ENCODE data around the gene HOPX. TPM values are rescaled to one million over a fixed set of nuclear protein-coding genes. Genes with fewer than 3 reads are reported as not detected.
A peak's percentile ranks its signal among the peaks of the same experiment; 100 is the strongest.
"Not testable (repeated sequence)": the region's sequence is repeated elsewhere in the genome, so short reads cannot be mapped to it uniquely, and the experiment has no call there.

The HOPX gene, protein sequence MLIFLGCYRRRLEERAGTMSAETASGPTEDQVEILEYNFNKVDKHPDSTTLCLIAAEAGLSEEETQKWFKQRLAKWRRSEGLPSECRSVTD
- total RNA-seq = 1.6 TPM in 1 of 2 replicates, not detected in the other

- H3K4me3 ChIP-seq (ENCODE audit: low read depth, low read length) = peak within 1 kb of the TSS; percentile 9
- TF ChIP-seq, protein P1, sequence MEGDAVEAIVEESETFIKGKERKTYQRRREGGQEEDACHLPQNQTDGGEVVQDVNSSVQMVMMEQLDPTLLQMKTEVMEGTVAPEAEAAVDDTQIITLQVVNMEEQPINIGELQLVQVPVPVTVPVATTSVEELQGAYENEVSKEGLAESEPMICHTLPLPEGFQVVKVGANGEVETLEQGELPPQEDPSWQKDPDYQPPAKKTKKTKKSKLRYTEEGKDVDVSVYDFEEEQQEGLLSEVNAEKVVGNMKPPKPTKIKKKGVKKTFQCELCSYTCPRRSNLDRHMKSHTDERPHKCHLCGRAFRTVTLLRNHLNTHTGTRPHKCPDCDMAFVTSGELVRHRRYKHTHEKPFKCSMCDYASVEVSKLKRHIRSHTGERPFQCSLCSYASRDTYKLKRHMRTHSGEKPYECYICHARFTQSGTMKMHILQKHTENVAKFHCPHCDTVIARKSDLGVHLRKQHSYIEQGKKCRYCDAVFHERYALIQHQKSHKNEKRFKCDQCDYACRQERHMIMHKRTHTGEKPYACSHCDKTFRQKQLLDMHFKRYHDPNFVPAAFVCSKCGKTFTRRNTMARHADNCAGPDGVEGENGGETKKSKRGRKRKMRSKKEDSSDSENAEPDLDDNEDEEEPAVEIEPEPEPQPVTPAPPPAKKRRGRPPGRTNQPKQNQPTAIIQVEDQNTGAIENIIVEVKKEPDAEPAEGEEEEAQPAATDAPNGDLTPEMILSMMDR (conservative IDR thresholded peaks at IDR 0.05; ENCODE audit: low read depth, low read length) = no peak
- no peak for DNase-seq (ENCODE audit: low read depth)
These were observed at the start of gene HOPX for GRCh38 chr4:56681158-56681852. TSS of gene HOPX (minus strand) at chr4:56681296. CDS start at chr4:56657816, 23,480 bp downstream.

- TF ChIP-seq, protein P1 (conservative IDR thresholded peaks at IDR 0.05; ENCODE audit: low read depth, low read length) = no peak
- H3K4me3 ChIP-seq (ENCODE audit: low read depth, low read length) = no peak overlapping the region
- DNase-seq (ENCODE audit: low read depth) = no peak
These were observed 49.0 kb upstream of the HOPX start for GRCh38 chr4:56730097-56730496.

- no peak for DNase-seq (ENCODE audit: low read depth)
- TF ChIP-seq, protein P1 (conservative IDR thresholded peaks at IDR 0.05; ENCODE audit: low read depth, low read length) = no peak
- H3K4me3 ChIP-seq (ENCODE audit: low read depth, low read length) = no peak overlapping the region
These were observed 47.4 kb upstream of the HOPX start for GRCh38 chr4:56728512-56728911.

DNA sequence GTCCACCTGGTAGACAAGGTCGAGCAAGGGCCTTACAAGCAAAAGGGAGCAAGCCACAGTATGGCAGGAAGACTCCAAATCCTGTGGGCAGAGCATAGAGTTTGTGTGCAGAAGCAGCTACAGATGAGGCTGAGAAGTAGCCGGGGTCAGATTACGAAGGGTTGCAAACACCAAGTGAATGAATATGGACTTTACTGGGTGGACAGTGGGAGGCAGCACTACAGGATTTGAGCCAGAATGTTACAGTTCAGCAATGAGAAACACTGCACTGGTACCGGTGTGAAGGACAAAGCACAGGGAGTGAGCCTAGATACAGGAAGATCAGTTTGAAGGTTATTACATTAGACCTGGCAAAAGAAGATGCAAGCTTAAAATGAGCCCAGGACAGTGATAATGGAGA is 46.1 kb upstream of the HOPX start:
- TF ChIP-seq, protein P1 (conservative IDR thresholded peaks at IDR 0.05; ENCODE audit: low read depth, low read length) = no peak
- no peak overlapping the region for H3K4me3 ChIP-seq (ENCODE audit: low read depth, low read length)
- no peak for DNase-seq (ENCODE audit: low read depth)

DNA sequence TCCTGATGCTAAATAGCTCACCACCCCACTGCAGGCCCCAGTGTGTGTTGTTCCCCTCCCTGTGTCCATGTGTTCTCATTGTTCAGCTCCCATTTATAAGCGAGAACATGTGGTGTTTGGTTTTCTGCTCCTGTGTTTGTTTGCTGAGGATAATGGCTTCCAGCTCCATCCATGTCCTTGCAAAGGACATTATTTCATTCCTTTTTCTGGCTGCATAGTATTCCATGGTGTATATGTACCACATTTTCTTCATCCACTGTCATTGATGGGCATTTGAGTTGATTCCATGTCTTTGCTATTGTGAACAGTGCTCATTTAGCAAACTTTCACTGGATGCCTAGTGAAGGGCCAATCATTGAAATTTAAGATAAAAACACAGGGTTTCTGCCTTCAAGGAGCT is 45.5 kb upstream of the HOPX start:
- not testable (repeated sequence) for H3K4me3 ChIP-seq (ENCODE audit: low read depth, low read length); DNase-seq (ENCODE audit: low read depth)

GRCh38 chr4:56723659-56724230 is 42.6 kb upstream of the HOPX start:
- no peak for DNase-seq (ENCODE audit: low read depth)
- TF ChIP-seq, protein P1 (conservative IDR thresholded peaks at IDR 0.05; ENCODE audit: low read depth, low read length) = no peak
- H3K4me3 ChIP-seq (ENCODE audit: low read depth, low read length) = no peak overlapping the region

DNA sequence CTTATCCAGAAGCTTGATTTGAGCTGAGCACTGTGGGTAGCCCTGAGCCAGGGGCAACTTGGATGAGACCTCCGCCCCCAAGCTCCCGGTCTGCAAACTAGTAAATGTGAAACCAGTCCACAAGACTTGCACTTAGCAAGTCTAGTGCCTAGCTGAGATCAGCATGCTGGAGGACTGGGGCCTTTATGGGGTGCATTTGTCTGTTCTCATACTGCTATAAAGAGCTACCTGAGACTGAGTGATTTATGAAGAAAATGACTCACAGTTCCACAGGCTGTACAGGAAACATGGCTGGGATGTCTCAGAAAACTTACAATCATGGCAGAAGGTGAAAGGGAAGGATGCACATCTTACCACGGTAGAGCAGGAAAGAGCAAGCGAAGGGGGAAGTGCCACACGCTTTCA is 42.1 kb upstream of the HOPX start:
- no peak overlapping the region for H3K4me3 ChIP-seq (ENCODE audit: low read depth, low read length)
- no peak for DNase-seq (ENCODE audit: low read depth)

More for the DNA sequence above, 42.1 kb upstream of the HOPX start:
- TF ChIP-seq, protein P1 (conservative IDR thresholded peaks at IDR 0.05; ENCODE audit: low read depth, low read length) = no peak

All from epithelial cell of proximal tubule (primary cell).